Caco-2 (cell line): Measurements from ENCODE around the gene FANCD2. TPM values are rescaled to one million over a fixed set of nuclear protein-coding genes. Genes with fewer than 3 reads are reported as not detected.
"Not testable (repeated sequence)": the region's sequence is repeated elsewhere in the genome, so short reads cannot be mapped to it uniquely, and the experiment has no call there.

Experiments
- BruUV-seq: library from RNA; stranded (reverse); fragments of 400-500 nt; replicated peaks from 2 replicates; lab custom pipeline; 2021; lab: Mats Ljungman, UMichigan
- CTCF ChIA-PET: fragments of 300-600 bp; sonication (Branson Sonifier 250); formaldehyde crosslinking; loops from one replicate; lab custom pipeline; 2022; ENCODE audit warnings: antibody characterized with exemption; lab: Charles Lee
- POLR2A ChIA-PET: fragments of 300-600 bp; sonication (Branson Sonifier 250); formaldehyde crosslinking; loops from one replicate; lab custom pipeline; 2022; ENCODE audit warnings: antibody characterized with exemption; lab: Charles Lee
- DNase-seq, 2 experiments: peaks; one replicate each; pipeline versions ENCODE4 v3.0.0 to v3.0.0-alpha.2; 2020 to 2022
- H3K27me3 ChIP-seq: replicated peaks from 2 replicates; pipeline ENCODE4 v1.6.0; 2011; ENCODE audit warnings: low read length; ENCODE audit not compliant: control insufficient read depth, insufficient read depth
- H3K36me3 ChIP-seq: 2 replicates; pipeline ENCODE4 v1.5.1; 2011; ENCODE audit warnings: low read length; ENCODE audit not compliant: control insufficient read depth, insufficient read depth
- H3K4me1 ChIP-seq: fragments of 250-450 bp; sonication (Bioruptor Pico); 2 replicates; pipeline ENCODE4 v1.5.1; 2020; ENCODE audit warnings: mild to moderate bottlenecking
- H3K4me3 ChIP-seq: 2 replicates; pipeline ENCODE4 v1.5.1; 2011; ENCODE audit warnings: low read depth, mild to moderate bottlenecking, control low read depth, low read length
- H3K9me3 ChIP-seq: fragments of 250-450 bp; sonication (Bioruptor Pico); 2 replicates; pipeline ENCODE4 v1.5.1; 2020; ENCODE audit warnings: mild to moderate bottlenecking, moderate library complexity
- H3K27ac Mint-ChIP-seq: one replicate; pipeline ENCODE4 v1.8.0; 2022; ENCODE audit warnings: mixed read lengths; ENCODE audit not compliant: unreplicated experiment
- H3K27me3 Mint-ChIP-seq: one replicate; pipeline ENCODE4 v1.8.0; 2022; ENCODE audit warnings: mixed read lengths; ENCODE audit not compliant: insufficient read depth, unreplicated experiment
- H3K36me3 Mint-ChIP-seq: one replicate; pipeline ENCODE4 v1.8.0; 2022; ENCODE audit warnings: mild to moderate bottlenecking, mixed read lengths; ENCODE audit not compliant: insufficient read depth, unreplicated experiment
- H3K4me1 Mint-ChIP-seq: one replicate; pipeline ENCODE4 v1.8.0; 2022; ENCODE audit warnings: low read depth, mixed read lengths; ENCODE audit not compliant: unreplicated experiment
- H3K4me3 Mint-ChIP-seq: one replicate; pipeline ENCODE4 v1.8.0; 2022; ENCODE audit warnings: mild to moderate bottlenecking, moderate library complexity, mixed read lengths; ENCODE audit not compliant: unreplicated experiment
- H3K9me3 Mint-ChIP-seq: one replicate; pipeline ENCODE4 v1.8.0; 2022; ENCODE audit warnings: mixed read lengths; ENCODE audit not compliant: unreplicated experiment
- intact Hi-C: fragments of 100-400 bp; cut with micrococcal nuclease; formaldehyde crosslinking; loops from one replicate; pipeline ENCODE4 v1.10.0; 2022; ENCODE audit not compliant: unreplicated experiment
- total RNA-seq: library from RNA; stranded (reverse); gene quantifications from 2 replicates; pipeline ENCODE4 v1.2.3, GENCODE V29; 2022
- TF ChIP-seq, protein P1 (sequence below), 2 experiments: fragments of 200-600 bp in 1 of 2; IDR thresholded peaks; 1 replicate in 1 of 2; 2 replicates in 1 of 2; pipeline versions ENCODE4 v1.5.1 to v1.8.0; 2011 to 2022; ENCODE audit warnings: antibody characterized with exemption in 1 of 2, control low read depth in 1 of 2, inconsistent platforms in 1 of 2, low read depth in 1 of 2, low read length in 1 of 2, mild to moderate bottlenecking in 1 of 2, moderate library complexity in 1 of 2; ENCODE audit not compliant: insufficient read depth in 1 of 2, severe bottlenecking in 1 of 2, unreplicated experiment in 1 of 2

The FANCD2 gene
- total RNA-seq, 1 experiment from 2014 or later, result 35.6 TPM

DNA sequence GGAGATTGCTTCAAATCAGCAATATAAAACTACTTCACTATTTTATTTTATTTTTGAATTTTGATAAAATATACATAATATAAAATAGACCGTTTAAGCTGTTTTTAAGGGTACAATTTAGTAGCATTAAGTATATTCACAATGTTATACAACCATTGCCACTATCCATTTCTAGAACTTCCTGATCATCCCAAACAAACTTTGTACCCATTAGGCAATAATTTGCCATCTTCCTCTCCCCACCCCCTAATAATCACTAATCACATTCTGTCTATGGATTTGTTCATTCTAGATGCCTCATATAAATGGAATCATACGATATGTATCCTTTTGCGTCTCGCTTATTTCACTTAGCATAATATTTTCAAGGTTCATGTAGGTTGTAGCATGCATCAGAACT lies 28.9 kb downstream of the FANCD2 start:
- no peak overlapping the region for H3K4me3 Mint-ChIP-seq
- ChIA-PET CTCF (no interaction called here), POLR2A (no interaction called here)
- H3K27me3 Mint-ChIP-seq, result no peaks in the 10 kb centered on the region
- TF ChIP-seq, protein P1, sequence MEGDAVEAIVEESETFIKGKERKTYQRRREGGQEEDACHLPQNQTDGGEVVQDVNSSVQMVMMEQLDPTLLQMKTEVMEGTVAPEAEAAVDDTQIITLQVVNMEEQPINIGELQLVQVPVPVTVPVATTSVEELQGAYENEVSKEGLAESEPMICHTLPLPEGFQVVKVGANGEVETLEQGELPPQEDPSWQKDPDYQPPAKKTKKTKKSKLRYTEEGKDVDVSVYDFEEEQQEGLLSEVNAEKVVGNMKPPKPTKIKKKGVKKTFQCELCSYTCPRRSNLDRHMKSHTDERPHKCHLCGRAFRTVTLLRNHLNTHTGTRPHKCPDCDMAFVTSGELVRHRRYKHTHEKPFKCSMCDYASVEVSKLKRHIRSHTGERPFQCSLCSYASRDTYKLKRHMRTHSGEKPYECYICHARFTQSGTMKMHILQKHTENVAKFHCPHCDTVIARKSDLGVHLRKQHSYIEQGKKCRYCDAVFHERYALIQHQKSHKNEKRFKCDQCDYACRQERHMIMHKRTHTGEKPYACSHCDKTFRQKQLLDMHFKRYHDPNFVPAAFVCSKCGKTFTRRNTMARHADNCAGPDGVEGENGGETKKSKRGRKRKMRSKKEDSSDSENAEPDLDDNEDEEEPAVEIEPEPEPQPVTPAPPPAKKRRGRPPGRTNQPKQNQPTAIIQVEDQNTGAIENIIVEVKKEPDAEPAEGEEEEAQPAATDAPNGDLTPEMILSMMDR (IDR thresholded peaks at IDR 0.05; ENCODE audit: insufficient read depth in 1 of 2, low read depth in 1 of 2, low read length in 1 of 2, severe bottlenecking in 1 of 2, unreplicated experiment in 1 of 2), result no peak
- H3K36me3 Mint-ChIP-seq, result peaks cover 55% of the 10 kb centered on the region
- Histone ChIP-seq H3K36me3 (no peaks in the 10 kb centered on the region), H3K4me1 (no peaks in the 10 kb centered on the region), H3K27me3 (no peaks in the 10 kb centered on the region), H3K9me3 (no peaks in the 10 kb centered on the region), H3K4me3 (no peak overlapping the region)
- BruUV-seq, result no TSS peak
- no peaks in the 10 kb centered on the region for H3K9me3 Mint-ChIP-seq
- intact Hi-C loops, result no loop called here
- no peak overlapping the region for H3K27ac Mint-ChIP-seq
- DNase-seq, result no peak
- no peaks in the 10 kb centered on the region for H3K4me1 Mint-ChIP-seq

DNA sequence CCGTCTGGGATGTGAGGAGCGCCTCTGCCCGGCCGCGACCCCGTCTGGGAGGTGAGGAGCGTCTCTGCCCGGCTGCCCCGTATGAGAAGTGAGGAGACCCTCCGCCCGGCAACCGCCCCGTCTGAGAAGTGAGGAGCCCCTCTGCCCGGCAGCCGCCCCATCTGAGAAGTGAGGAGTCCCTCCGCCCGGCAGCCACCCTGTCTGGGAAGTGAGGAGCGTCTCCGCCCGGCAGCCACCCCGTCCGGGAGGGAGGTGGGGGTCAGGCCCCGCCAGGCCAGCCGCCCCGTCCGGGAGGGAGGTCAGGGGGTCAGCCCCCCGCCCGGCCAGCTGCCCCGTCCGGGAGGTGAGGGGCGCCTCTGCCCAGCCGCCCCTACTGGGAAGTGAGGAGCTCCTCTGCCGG lies 43.8 kb downstream of the FANCD2 start:
- Mint-ChIP-seq H3K36me3 (peaks cover 46% of the 10 kb centered on the region), H3K9me3 (peaks cover 16% of the 10 kb centered on the region)
- H3K27ac Mint-ChIP-seq, BruUV-seq, H3K36me3 ChIP-seq, H3K4me1 Mint-ChIP-seq, CTCF ChIA-PET, intact Hi-C loops, DNase-seq, POLR2A ChIA-PET, H3K27me3 Mint-ChIP-seq, H3K4me3 Mint-ChIP-seq, H3K9me3 ChIP-seq, H3K4me1 ChIP-seq, H3K27me3 ChIP-seq, H3K4me3 ChIP-seq: not testable (repeated sequence)

DNA sequence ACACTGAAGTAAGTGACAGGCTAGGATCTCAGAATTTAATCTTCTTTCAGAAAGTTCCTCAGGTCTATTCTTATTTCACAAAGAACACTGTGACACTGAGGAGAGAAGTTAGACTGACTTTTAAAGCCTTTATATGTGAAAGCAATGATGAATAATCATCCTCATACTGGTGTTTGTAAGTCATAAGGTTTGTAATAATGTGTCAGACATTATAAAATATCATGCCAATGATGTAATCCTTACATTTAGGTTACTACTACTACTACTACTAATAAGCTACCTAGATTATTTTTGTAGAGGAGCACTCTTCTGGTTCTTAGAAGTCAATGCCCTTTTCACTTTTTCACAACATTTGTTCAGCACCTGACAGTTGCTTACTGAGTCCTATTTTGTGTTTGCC lies 48.4 kb downstream of the FANCD2 start:
- Mint-ChIP-seq H3K4me1 (no peaks in the 10 kb centered on the region), H3K4me3 (no peak overlapping the region), H3K9me3 (no peaks in the 10 kb centered on the region), H3K27ac (no peak overlapping the region), H3K27me3 (no peaks in the 10 kb centered on the region), H3K36me3 (peaks cover 33% of the 10 kb centered on the region)
- no peaks in the 10 kb centered on the region for H3K9me3 ChIP-seq
- H3K4me3 ChIP-seq, result no peak overlapping the region
- no peaks in the 10 kb centered on the region for H3K27me3 ChIP-seq
- DNase-seq, result no peak
- TF ChIP-seq, protein P1 (IDR thresholded peaks at IDR 0.05; ENCODE audit: insufficient read depth in 1 of 2, low read depth in 1 of 2, low read length in 1 of 2, severe bottlenecking in 1 of 2, unreplicated experiment in 1 of 2), result no peak
- intact Hi-C loops, result no loop called here
- BruUV-seq, result no TSS peak
- H3K36me3 ChIP-seq, result no peaks in the 10 kb centered on the region
- POLR2A ChIA-PET, result no interaction called here
- H3K4me1 ChIP-seq, result no peaks in the 10 kb centered on the region
- CTCF ChIA-PET, result no interaction called here

DNA sequence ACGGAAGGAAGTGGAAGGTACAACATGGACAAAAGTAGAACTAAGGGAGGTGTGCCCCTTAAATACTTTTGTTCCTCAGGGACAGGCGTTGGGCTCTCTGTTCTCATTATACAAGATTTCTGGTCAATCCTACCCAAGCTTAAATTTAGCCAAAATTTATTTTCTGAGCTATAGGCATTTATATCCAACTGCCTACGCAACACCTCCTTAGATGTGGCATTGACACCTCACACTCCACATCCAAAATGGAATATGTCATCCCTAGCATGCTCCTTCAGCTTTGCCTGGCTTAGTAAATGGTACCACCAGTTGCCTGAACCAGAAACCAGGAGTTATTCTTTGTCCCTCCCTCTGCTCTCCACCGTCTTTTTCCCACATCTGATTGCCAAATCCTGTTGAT lies 55.6 kb downstream of the FANCD2 start:
- H3K9me3 ChIP-seq, result no peaks in the 10 kb centered on the region
- POLR2A ChIA-PET, result interaction anchor here (0.6 kb wide), 1 partner anchor 78 kb away, joined by 16 read pairs; no protein-coding TSS in a partner anchor
- H3K27me3 Mint-ChIP-seq, result no peaks in the 10 kb centered on the region
- no peaks in the 10 kb centered on the region for H3K4me1 Mint-ChIP-seq
- H3K9me3 Mint-ChIP-seq, result no peaks in the 10 kb centered on the region
- H3K36me3 Mint-ChIP-seq, result peaks cover 57% of the 10 kb centered on the region
- no peak overlapping the region for H3K4me3 Mint-ChIP-seq
- H3K4me1 ChIP-seq, result peaks cover 8% of the 10 kb centered on the region
- TF ChIP-seq, protein P1 (IDR thresholded peaks at IDR 0.05; ENCODE audit: insufficient read depth in 1 of 2, low read depth in 1 of 2, low read length in 1 of 2, severe bottlenecking in 1 of 2, unreplicated experiment in 1 of 2), result no peak
- H3K27ac Mint-ChIP-seq, result no peak overlapping the region
- BruUV-seq, result no TSS peak
- no peak overlapping the region for H3K4me3 ChIP-seq
- H3K36me3 ChIP-seq, result no peaks in the 10 kb centered on the region
- CTCF ChIA-PET, result no interaction called here
- H3K27me3 ChIP-seq, result no peaks in the 10 kb centered on the region
- DNase-seq, result no peak
- intact Hi-C loops, result no loop called here
